Measurements from ENCODE around the gene CDK19.

DNA sequence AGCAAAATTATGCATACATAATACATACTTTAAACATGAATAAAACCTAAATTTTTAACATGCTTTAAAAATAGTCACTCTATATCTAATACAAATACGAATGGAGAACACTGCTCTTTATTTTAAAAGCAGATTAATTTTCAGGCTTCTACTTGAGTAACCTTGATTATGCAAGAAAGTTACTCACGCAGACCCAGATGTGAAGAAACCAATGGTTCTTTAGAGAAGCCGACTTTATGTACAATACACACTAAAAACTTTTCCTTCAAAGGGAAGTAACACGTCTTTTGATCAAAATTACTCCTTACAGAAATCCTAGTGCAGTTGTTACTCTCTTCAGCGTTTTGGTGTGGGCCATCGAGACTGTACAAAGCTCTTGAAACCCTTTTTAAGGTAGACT is 201.9 kb downstream of the CDK19 start:
- TF ChIP-seq, protein P1, sequence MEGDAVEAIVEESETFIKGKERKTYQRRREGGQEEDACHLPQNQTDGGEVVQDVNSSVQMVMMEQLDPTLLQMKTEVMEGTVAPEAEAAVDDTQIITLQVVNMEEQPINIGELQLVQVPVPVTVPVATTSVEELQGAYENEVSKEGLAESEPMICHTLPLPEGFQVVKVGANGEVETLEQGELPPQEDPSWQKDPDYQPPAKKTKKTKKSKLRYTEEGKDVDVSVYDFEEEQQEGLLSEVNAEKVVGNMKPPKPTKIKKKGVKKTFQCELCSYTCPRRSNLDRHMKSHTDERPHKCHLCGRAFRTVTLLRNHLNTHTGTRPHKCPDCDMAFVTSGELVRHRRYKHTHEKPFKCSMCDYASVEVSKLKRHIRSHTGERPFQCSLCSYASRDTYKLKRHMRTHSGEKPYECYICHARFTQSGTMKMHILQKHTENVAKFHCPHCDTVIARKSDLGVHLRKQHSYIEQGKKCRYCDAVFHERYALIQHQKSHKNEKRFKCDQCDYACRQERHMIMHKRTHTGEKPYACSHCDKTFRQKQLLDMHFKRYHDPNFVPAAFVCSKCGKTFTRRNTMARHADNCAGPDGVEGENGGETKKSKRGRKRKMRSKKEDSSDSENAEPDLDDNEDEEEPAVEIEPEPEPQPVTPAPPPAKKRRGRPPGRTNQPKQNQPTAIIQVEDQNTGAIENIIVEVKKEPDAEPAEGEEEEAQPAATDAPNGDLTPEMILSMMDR (IDR thresholded peaks at IDR 0.05): no peak
- TF ChIP-seq EZH2phosphoT487 (IDR thresholded peaks at IDR 0.05): no peak
- no peak for TF ChIP-seq EZH2 (IDR thresholded peaks at IDR 0.05)
